GM12891 (cell line): ENCODE measurements around the gene ACSS1.

ENCODE experiments used
- PAX5 ChIP-seq: IDR thresholded peaks from 2 replicates; pipeline ENCODE4 v1.6.1; 2011; ENCODE audit warnings: low read length, moderate library complexity, mild to moderate bottlenecking; ENCODE audit not compliant: insufficient read depth, severe bottlenecking
- POLR2A ChIP-seq: IDR thresholded peaks from 2 replicates; pipeline ENCODE4 v1.6.1; 2011; ENCODE audit warnings: low read depth, low read length, control low read depth
- POLR2AphosphoS5 ChIP-seq: IDR thresholded peaks from 2 replicates; pipeline ENCODE4 v1.6.1; 2011; ENCODE audit warnings: low read depth, low read length, control low read depth
- TAF1 ChIP-seq: IDR thresholded peaks from 2 replicates; pipeline ENCODE4 v1.6.1; 2011; ENCODE audit warnings: low read depth, low read length, control low read depth

DNA sequence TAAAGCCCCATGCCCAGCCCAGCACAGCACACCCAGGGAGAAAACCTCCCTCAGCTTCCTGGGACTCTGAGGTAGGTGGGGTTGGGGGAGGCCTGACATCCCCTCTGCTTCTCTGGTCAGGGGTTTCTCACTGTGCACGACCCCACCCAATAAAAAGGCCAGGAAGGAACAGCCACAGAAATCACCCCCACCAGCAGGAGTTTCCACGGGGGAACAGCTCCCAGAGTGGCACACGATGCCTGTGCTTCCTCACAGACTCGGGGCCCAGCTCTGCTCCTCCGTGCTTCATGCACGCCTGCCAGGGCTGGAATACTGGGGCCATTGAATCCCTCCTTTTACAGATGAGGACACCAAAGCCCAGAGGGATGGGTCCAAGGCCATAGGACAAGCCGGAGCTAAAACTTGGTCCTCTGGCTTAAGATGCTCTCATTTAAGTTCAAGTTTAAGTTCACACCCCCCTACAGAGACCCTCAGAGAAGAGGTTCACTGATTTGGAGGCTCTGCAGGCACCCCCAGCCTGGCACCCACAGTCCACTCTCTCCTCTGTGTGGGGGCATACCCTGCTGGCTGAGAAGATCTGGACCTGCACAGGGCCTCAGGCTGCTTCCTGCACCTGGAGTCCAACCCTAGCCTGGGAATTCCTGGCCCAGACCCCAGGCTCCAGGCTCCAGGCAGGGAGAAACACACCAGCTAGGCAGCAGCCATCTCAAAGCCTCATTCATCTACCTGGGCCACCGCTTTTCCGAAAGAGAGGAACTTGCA, 14.3 kb downstream of the ACSS1 start:
- TF ChIP-seq PAX5 (no peak), POLR2A (no peak), TAF1 (no peak), POLR2AphosphoS5 (no peak)
